SH-SY5Y (cell line): ENCODE data around the gene CNOT6L.

ENCODE experiments used
- GATA2 ChIP-seq: IDR thresholded peaks from 2 replicates; pipeline ENCODE4 v1.6.1; 2011; ENCODE audit warnings: mild to moderate bottlenecking, low read depth, low read length
- GATA3 ChIP-seq: IDR thresholded peaks from 2 replicates; pipeline ENCODE4 v1.6.1; 2011; ENCODE audit warnings: low read depth, mild to moderate bottlenecking, low read length, moderate library complexity

The CNOT6L gene

DNA sequence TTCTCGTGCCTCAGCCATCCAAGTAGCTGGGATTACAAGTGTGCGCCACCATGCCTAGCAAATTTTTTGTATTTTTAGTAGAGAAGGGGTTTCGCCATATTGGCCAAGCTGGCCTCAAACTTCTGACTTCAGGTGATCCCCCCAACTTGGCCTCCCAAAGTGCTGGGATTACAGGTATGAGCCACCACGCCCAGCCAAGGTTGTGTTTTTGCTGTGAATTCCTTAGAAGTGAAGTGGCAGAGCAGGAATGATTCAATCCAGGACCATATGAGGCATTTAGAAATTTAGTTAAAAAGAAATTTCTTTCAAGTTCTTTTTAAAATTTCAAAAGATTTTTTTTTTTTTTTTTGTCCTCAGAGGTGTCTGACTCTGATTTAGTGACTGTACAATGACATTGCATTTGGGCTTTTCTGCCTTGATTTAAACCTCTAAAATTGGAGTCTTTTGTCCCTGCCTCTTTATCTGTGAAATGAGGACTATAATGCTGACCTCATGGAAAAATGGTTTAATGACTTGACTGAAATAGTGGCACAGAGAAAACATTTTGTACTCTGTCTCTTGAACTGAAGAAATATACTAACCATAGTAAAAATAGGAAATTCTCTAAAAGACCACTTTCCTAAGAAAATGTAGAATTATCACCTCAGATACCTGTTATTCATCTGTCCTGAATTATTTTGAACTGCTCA, 153.6 kb downstream of the CNOT6L start:
- TF ChIP-seq GATA2, result no peak
- no peak for TF ChIP-seq GATA3
